GM19452 (cell line): ENCODE measurements around the gene HPDL.
"Not testable (repeated sequence)": the region's sequence is repeated elsewhere in the genome, so short reads cannot be mapped to it uniquely, and the experiment has no call there.

Experiments used
- ATAC-seq: cut with Tn5 transposase; IDR thresholded peaks from one replicate; pipeline ENCODE4 v1.9.1; 2021; ENCODE audit not compliant: unreplicated experiment

The HPDL gene

GRCh38 chr1:45326627-45327623, at the start of gene HPDL:
TSS of gene HPDL (plus strand) at chr1:45326895. CDS start at chr1:45327149, 254 bp downstream.
- peak; percentile 56 for ATAC-seq

GRCh38 chr1:45282351-45282750, 44.3 kb upstream of the HPDL start:
- ATAC-seq: no peak

GRCh38 chr1:45284858-45285257, 41.8 kb upstream of the HPDL start:
- ATAC-seq: not testable (repeated sequence)

- ATAC-seq: not testable (repeated sequence)
Observed at GRCh38 chr1:45286521-45286920, 40.2 kb upstream of the HPDL start.

GRCh38 chr1:45291002-45291401, 35.7 kb upstream of the HPDL start:
- ATAC-seq: not testable (repeated sequence)

- no peak for ATAC-seq
Observed at GRCh38 chr1:45291716-45292115, 35.0 kb upstream of the HPDL start.

GRCh38 chr1:45297666-45298356, 28.9 kb upstream of the HPDL start:
- ATAC-seq: no peak

GRCh38 chr1:45299296-45299695, 27.4 kb upstream of the HPDL start:
- ATAC-seq: no peak

GRCh38 chr1:45299981-45300668, 26.6 kb upstream of the HPDL start:
- ATAC-seq: no peak

GRCh38 chr1:45300669-45300997, 26.1 kb upstream of the HPDL start:
- ATAC-seq: no peak

- ATAC-seq: no peak
Observed at GRCh38 chr1:45302505-45303150, 24.1 kb upstream of the HPDL start.

GRCh38 chr1:45303520-45304310, 23.0 kb upstream of the HPDL start:
- peak; percentile 70 for ATAC-seq

- no peak for ATAC-seq
Observed at GRCh38 chr1:45304311-45305081, 22.2 kb upstream of the HPDL start.

GRCh38 chr1:45305231-45305630, 21.5 kb upstream of the HPDL start:
- ATAC-seq: no peak

GRCh38 chr1:45306319-45306718, 20.4 kb upstream of the HPDL start:
- no peak for ATAC-seq

GRCh38 chr1:45306905-45307304, 19.8 kb upstream of the HPDL start:
- no peak for ATAC-seq

- no peak for ATAC-seq
Observed at GRCh38 chr1:45314266-45314665, 12.4 kb upstream of the HPDL start.

- ATAC-seq: no peak
Observed at GRCh38 chr1:45317166-45317565, 9.5 kb upstream of the HPDL start.

- ATAC-seq: no peak
Observed at GRCh38 chr1:45319761-45320160, 6.9 kb upstream of the HPDL start.
